Inflammatory macrophage treated with lipopolysaccharide for 1 hour (primary cell): ENCODE results near the gene AGA.

ENCODE experiments used
- DNase-seq, 2 donors: peaks; one replicate each; pipeline ENCODE4 v3.0.0-alpha.2; 2020 to 2022

Gene AGA

DNA sequence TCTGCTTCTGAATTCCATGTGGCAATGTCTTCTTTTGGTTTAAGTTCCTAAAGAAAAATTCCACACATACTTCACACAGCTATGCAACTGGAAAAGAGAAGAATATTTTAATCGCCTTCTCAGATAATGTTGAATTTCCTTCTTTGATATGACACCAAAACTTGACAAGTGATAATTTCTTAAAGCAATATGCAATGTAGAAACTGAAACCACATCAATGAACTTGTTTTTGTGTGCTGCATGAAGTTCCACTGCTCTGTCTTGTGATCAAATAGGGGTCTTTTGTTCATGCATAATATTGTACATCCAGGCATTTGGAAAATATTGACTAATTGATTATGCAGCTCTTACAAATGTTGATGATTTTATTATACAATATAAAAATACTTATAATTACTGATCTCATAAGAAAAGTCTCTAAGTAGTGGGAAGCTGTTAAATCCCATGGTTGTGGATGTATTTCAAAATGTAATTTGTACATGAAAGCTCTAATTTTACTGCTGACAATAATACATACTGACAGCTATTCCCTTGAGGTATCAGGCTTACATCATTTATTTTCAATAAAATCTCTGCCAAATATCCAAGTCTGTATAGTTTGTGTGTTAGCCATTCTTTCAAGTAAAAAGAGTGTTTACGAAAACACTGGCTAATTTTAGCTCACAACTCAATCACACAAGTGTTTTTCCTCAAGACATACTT is 56.5 kb downstream of the AGA start:
- DNase-seq: no peak

DNA sequence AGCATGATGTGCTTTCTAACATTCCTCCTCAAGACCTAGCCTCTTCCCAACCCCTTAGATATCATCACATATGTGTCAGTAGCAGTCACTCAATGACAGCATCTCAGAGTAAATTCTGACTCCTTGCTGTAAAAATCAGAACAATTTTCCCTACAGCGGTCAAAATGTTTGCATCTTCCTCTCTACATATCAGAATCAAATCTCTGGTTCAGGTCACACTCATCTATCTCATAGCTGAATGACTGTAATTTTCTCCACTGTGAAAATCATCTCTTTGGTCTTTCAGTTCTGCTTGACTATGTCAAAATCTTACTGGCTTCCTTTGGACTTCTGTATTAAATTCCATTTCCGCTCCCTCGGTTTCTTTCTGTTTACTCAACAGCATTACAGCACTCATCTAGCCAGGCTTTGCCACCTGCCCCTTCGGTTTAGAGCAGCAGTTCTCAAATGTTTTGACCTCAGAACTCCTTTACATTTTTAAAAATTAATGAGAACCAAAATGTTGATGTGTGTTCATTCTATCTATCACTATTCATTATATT is 57.3 kb downstream of the AGA start:
- no peak for DNase-seq

DNA sequence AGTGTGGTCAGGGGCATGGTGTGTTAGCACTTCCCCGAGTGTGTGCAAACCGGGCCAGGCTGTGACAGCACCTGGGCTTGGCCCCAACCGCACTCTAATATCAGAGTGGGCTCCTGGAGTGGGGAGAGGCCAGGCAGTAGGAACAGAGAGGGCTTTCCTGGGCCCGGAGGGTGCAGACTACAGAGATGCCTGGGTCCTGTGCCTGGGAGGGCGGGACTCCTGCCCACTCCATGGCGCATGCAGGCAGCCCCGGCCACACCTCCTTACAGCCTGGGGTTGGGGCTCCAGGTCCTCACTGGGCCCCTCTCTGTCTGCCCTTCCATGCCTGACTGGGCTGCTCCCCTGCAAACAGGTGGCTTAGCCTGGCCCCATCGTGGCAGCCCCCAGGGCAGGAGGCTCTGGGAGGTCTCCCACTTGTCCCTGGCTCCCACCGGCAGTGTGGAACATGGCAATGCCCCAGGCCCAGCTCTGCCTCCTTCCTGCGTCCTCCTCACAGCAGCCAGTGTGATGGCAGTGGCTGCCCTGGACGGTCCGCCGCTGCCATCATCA is 60.4 kb downstream of the AGA start:
- no peak for DNase-seq
